Measurements from ENCODE around the gene FOXI2.

FOXI2 gene

DNA sequence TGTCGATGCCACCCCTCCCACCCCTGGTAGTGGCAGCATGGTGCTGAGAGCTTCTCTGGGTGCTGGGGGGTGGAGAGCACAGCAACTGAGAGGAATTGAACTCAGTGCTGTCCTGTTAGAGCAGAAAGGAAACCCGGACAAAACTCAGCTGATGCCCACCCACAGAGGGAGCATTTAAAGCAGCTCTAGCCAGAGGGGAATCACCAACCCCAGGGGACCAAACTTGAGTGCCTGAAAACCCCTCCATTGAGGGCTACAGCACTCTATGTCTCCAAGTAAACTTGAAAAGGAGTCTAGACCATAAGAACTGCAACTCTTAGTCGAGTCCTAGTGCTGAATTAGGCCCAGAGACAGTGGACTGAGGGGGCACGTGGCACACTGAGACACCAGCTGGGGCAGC, 16.8 kb upstream of the FOXI2 start:
- Histone ChIP-seq H3K27ac (ENCODE audit: low read depth, low read length) (no peak overlapping the region), H3K36me3 (ENCODE audit: control insufficient read depth in 5 of 5, insufficient read depth in 5 of 5, low read length in 5 of 5) (no peaks in the 10 kb centered on the region), H3K9me3 (ENCODE audit: control insufficient read depth in 5 of 5, low read length in 5 of 5) (peaks cover 0 to 3% (median 0%) of the 10 kb centered on the region in 5 donors), H3K4me1 (ENCODE audit: control insufficient read depth in 5 of 5, insufficient read depth in 5 of 5, low read length in 5 of 5) (no peaks in the 10 kb centered on the region), H3K9ac (ENCODE audit: low read length in 5 of 5) (no peak overlapping the region), H3K4me3 (ENCODE audit: low read depth in 1 of 5, low read length in 5 of 5) (no peak overlapping the region), H3K27me3 (ENCODE audit: control insufficient read depth in 5 of 5, insufficient read depth in 4 of 5, low read length in 5 of 5) (no peaks in the 10 kb centered on the region)

GRCh38 chr10:127720903-127721302, 16.1 kb upstream of the FOXI2 start:
- Histone ChIP-seq H3K27me3 (ENCODE audit: control insufficient read depth in 5 of 5, insufficient read depth in 4 of 5, low read length in 5 of 5) (no peaks in the 10 kb centered on the region), H3K9ac (ENCODE audit: low read length in 5 of 5) (no peak overlapping the region), H3K4me3 (ENCODE audit: low read depth in 1 of 5, low read length in 5 of 5) (no peak overlapping the region), H3K27ac (ENCODE audit: low read depth, low read length) (no peak overlapping the region), H3K4me1 (ENCODE audit: control insufficient read depth in 5 of 5, insufficient read depth in 5 of 5, low read length in 5 of 5) (no peaks in the 10 kb centered on the region), H3K36me3 (ENCODE audit: control insufficient read depth in 5 of 5, insufficient read depth in 5 of 5, low read length in 5 of 5) (no peaks in the 10 kb centered on the region), H3K9me3 (ENCODE audit: control insufficient read depth in 5 of 5, low read length in 5 of 5) (peaks cover 0 to 3% (median 0%) of the 10 kb centered on the region in 5 donors)

GRCh38 chr10:127734753-127735152, 2.2 kb upstream of the FOXI2 start:
- no peak overlapping the region for H3K4me3 ChIP-seq (ENCODE audit: low read depth in 1 of 5, low read length in 5 of 5)
- no peak overlapping the region for H3K27ac ChIP-seq (ENCODE audit: low read depth, low read length)
- peaks cover 34 to 67% (median 50%) of the 10 kb centered on the region in 5 donors for H3K27me3 ChIP-seq (ENCODE audit: control insufficient read depth in 5 of 5, insufficient read depth in 4 of 5, low read length in 5 of 5)
- H3K9ac ChIP-seq (ENCODE audit: low read length in 5 of 5): no peak overlapping the region
- peaks cover 0 to 26% (median 4%) of the 10 kb centered on the region in 5 donors for H3K4me1 ChIP-seq (ENCODE audit: control insufficient read depth in 5 of 5, insufficient read depth in 5 of 5, low read length in 5 of 5)
- no peaks in the 10 kb centered on the region for H3K9me3 ChIP-seq (ENCODE audit: control insufficient read depth in 5 of 5, low read length in 5 of 5)
- no peaks in the 10 kb centered on the region for H3K36me3 ChIP-seq (ENCODE audit: control insufficient read depth in 5 of 5, insufficient read depth in 5 of 5, low read length in 5 of 5)

- Histone ChIP-seq H3K9ac (ENCODE audit: low read length in 5 of 5) (no peak overlapping the region), H3K27ac (ENCODE audit: low read depth, low read length) (no peak overlapping the region), H3K36me3 (ENCODE audit: control insufficient read depth in 5 of 5, insufficient read depth in 5 of 5, low read length in 5 of 5) (no peaks in the 10 kb centered on the region), H3K4me3 (ENCODE audit: low read depth in 1 of 5, low read length in 5 of 5) (no peak overlapping the region), H3K4me1 (ENCODE audit: control insufficient read depth in 5 of 5, insufficient read depth in 5 of 5, low read length in 5 of 5) (peaks cover 0 to 26% (median 4%) of the 10 kb centered on the region in 5 donors), H3K9me3 (ENCODE audit: control insufficient read depth in 5 of 5, low read length in 5 of 5) (no peaks in the 10 kb centered on the region), H3K27me3 (ENCODE audit: control insufficient read depth in 5 of 5, insufficient read depth in 4 of 5, low read length in 5 of 5) (peaks cover 34 to 67% (median 50%) of the 10 kb centered on the region in 5 donors)
Measured at GRCh38 chr10:127735156-127735555, 1.8 kb upstream of the FOXI2 start.

- peaks cover 34 to 67% (median 50%) of the 10 kb centered on the region in 5 donors for H3K27me3 ChIP-seq (ENCODE audit: control insufficient read depth in 5 of 5, insufficient read depth in 4 of 5, low read length in 5 of 5)
- no peak overlapping the region for H3K9ac ChIP-seq (ENCODE audit: low read length in 5 of 5)
- H3K4me3 ChIP-seq (ENCODE audit: low read depth in 1 of 5, low read length in 5 of 5): peak overlapping the region in 2 of 5 donors; percentile 31 to 41
- no peaks in the 10 kb centered on the region for H3K36me3 ChIP-seq (ENCODE audit: control insufficient read depth in 5 of 5, insufficient read depth in 5 of 5, low read length in 5 of 5)
- H3K9me3 ChIP-seq (ENCODE audit: control insufficient read depth in 5 of 5, low read length in 5 of 5): no peaks in the 10 kb centered on the region
- no peak overlapping the region for H3K27ac ChIP-seq (ENCODE audit: low read depth, low read length)
- peaks cover 0 to 26% (median 4%) of the 10 kb centered on the region in 5 donors for H3K4me1 ChIP-seq (ENCODE audit: control insufficient read depth in 5 of 5, insufficient read depth in 5 of 5, low read length in 5 of 5)
Measured at GRCh38 chr10:127735723-127736221, 1.2 kb upstream of the FOXI2 start.

DNA sequence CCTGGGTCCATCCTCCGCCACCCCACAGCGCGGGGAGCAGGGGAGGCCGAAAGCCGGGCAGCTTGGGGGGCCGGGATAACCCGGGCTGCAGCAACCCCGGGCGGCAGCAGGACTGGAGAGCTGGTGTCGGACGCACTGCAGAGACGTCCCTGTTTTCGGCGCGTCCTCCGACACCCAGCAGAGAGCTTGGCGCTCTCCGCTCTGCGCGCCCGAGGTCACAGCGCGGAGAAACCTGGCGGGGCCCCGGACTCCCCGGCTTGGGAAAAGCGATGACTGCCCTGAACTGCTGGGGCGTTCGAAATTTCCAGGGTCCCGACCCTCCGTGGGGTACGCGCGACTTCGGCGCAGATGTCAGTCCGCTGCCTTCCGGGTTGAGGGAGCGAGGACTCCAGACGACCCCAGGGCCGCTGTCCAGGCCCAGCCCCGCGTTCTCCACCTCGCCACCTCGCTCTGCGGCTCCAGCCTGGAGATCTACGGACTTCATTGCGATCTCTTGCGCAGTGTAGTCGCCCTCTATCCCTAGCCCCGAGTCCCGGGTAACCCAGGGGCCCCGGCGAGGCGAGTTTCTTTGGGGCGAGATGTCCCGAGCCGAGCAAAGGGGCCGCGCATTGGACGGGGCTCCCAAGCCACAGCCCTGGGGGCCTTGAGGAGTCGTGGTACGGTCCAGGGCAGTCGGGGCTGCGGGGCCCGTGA, 617 bp upstream of the FOXI2 start:
- H3K9ac ChIP-seq (ENCODE audit: low read length in 5 of 5): no peak overlapping the region
- H3K27me3 ChIP-seq (ENCODE audit: control insufficient read depth in 5 of 5, insufficient read depth in 4 of 5, low read length in 5 of 5): peaks cover 34 to 67% (median 50%) of the 10 kb centered on the region in 5 donors
- peaks cover 0 to 26% (median 4%) of the 10 kb centered on the region in 5 donors for H3K4me1 ChIP-seq (ENCODE audit: control insufficient read depth in 5 of 5, insufficient read depth in 5 of 5, low read length in 5 of 5)
- peak overlapping the region in 2 of 5 donors; percentile 41 to 45 for H3K4me3 ChIP-seq (ENCODE audit: low read depth in 1 of 5, low read length in 5 of 5)
- no peak overlapping the region for H3K27ac ChIP-seq (ENCODE audit: low read depth, low read length)
- H3K9me3 ChIP-seq (ENCODE audit: control insufficient read depth in 5 of 5, low read length in 5 of 5): no peaks in the 10 kb centered on the region
- H3K36me3 ChIP-seq (ENCODE audit: control insufficient read depth in 5 of 5, insufficient read depth in 5 of 5, low read length in 5 of 5): no peaks in the 10 kb centered on the region

DNA sequence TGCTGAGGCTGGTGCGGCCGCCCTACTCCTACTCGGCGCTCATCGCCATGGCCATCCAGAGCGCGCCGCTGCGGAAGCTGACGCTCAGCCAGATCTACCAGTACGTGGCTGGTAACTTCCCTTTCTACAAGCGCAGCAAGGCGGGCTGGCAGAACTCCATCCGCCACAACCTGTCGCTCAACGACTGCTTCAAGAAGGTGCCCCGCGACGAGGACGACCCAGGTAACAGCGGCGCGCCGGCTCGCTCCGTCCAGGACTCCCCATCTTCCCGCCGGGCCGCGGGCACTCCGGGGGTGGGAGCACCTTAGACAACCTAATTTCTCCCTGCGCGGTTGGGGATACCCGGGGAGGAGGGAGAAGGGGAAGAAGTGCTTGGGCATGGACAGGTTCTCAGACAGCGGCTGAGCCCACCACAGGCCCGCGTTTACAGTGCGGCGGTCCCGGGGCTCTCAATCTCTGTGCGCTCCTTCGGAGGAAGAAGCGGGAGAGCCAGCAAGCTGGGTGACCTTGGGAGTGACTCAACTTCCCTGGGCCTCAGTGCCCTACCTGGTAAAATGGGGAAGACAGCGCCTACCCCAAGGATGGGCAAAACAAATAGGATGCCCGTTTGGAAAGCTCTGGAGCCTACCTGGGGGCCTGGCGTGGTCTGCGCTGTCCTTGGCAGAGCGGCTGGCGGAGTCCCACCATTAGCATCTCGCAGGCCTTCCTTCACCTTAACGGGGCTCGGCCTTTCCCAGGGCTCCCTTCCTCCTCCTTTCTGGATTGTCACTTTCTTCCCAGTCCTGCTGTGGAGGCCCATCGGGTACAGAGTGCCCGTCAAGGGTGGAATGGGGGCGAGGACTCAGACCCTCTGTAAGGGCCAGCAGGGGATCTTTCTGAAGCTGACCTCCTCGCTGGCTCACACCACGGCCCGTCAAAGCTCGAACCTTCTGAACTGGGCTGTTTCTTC, 852 bp downstream of the FOXI2 start:
- Histone ChIP-seq H3K27me3 (ENCODE audit: control insufficient read depth in 5 of 5, insufficient read depth in 4 of 5, low read length in 5 of 5) (peaks cover 36 to 60% (median 47%) of the 10 kb centered on the region in 5 donors), H3K4me1 (ENCODE audit: control insufficient read depth in 5 of 5, insufficient read depth in 5 of 5, low read length in 5 of 5) (peaks cover 0 to 26% (median 4%) of the 10 kb centered on the region in 5 donors), H3K4me3 (ENCODE audit: low read depth in 1 of 5, low read length in 5 of 5) (peak overlapping the region in 3 of 5 donors; percentile 22 to 45 (median 41)), H3K36me3 (ENCODE audit: control insufficient read depth in 5 of 5, insufficient read depth in 5 of 5, low read length in 5 of 5) (no peaks in the 10 kb centered on the region), H3K9me3 (ENCODE audit: control insufficient read depth in 5 of 5, low read length in 5 of 5) (no peaks in the 10 kb centered on the region), H3K9ac (ENCODE audit: low read length in 5 of 5) (no peak overlapping the region), H3K27ac (ENCODE audit: low read depth, low read length) (no peak overlapping the region)

- no peak overlapping the region for H3K9ac ChIP-seq (ENCODE audit: low read length in 5 of 5)
- no peaks in the 10 kb centered on the region for H3K36me3 ChIP-seq (ENCODE audit: control insufficient read depth in 5 of 5, insufficient read depth in 5 of 5, low read length in 5 of 5)
- H3K27me3 ChIP-seq (ENCODE audit: control insufficient read depth in 5 of 5, insufficient read depth in 4 of 5, low read length in 5 of 5): peaks cover 28 to 52% (median 43%) of the 10 kb centered on the region in 5 donors
- no peak overlapping the region for H3K27ac ChIP-seq (ENCODE audit: low read depth, low read length)
- peaks cover 0 to 26% (median 4%) of the 10 kb centered on the region in 5 donors for H3K4me1 ChIP-seq (ENCODE audit: control insufficient read depth in 5 of 5, insufficient read depth in 5 of 5, low read length in 5 of 5)
- no peaks in the 10 kb centered on the region for H3K9me3 ChIP-seq (ENCODE audit: control insufficient read depth in 5 of 5, low read length in 5 of 5)
- no peak overlapping the region for H3K4me3 ChIP-seq (ENCODE audit: low read depth in 1 of 5, low read length in 5 of 5)
Measured at GRCh38 chr10:127738512-127739424, 1.8 kb downstream of the FOXI2 start.

DNA sequence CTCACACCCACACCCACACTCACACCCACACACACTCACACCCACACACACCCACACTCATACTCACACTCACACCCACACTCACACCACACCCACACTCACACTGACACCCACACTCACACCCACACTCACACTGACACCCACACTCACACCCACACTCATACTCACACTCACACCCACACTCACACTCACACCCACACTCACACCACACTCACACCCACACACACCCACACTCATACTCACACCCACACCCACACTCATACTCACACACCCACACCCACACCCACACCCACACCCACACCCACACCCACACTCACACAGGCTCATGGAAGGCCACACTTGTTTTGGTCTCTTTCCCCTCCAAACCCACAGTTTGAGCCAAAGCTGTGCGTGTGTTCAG, 2.9 kb downstream of the FOXI2 start:
- no peaks in the 10 kb centered on the region for H3K36me3 ChIP-seq (ENCODE audit: control insufficient read depth in 5 of 5, insufficient read depth in 5 of 5, low read length in 5 of 5)
- peaks cover 26 to 49% (median 31%) of the 10 kb centered on the region in 5 donors for H3K27me3 ChIP-seq (ENCODE audit: control insufficient read depth in 5 of 5, insufficient read depth in 4 of 5, low read length in 5 of 5)
- H3K4me1 ChIP-seq (ENCODE audit: control insufficient read depth in 5 of 5, insufficient read depth in 5 of 5, low read length in 5 of 5): peaks cover 0 to 26% (median 4%) of the 10 kb centered on the region in 5 donors
- no peak overlapping the region for H3K9ac ChIP-seq (ENCODE audit: low read length in 5 of 5)
- H3K4me3 ChIP-seq (ENCODE audit: low read depth in 1 of 5, low read length in 5 of 5): no peak overlapping the region
- no peaks in the 10 kb centered on the region for H3K9me3 ChIP-seq (ENCODE audit: control insufficient read depth in 5 of 5, low read length in 5 of 5)
- H3K27ac ChIP-seq (ENCODE audit: low read depth, low read length): no peak overlapping the region
